ENCODE data around the gene LAGE3. TPM values are rescaled to one million over a fixed set of nuclear protein-coding genes. Genes with fewer than 3 reads are reported as not detected.

LAGE3 gene
- total RNA-seq, 2 experiments from 2014 or later = 42.3 to 42.8 TPM

DNA sequence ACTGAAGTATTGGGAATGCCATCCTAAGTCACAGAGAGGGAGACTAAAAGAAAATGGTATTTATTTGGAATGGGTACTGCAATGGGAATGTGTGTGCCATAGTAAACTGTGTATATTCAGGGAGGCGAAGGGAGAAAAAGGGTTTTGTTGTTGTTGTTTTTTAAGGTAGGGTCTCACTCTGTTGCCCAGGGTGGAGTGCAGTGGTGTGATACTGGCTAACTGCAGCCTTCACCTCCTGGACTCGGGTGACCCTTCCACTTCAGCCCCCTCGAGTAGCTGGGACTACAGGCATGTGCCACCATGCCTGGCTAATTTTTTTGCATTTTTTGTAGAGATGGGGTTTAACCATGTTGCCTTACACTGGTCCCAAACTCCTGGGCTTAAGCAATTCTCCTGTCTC, 15.6 kb upstream of the LAGE3 start:
- H3K27ac Mint-ChIP-seq = no peak overlapping the region
- intact Hi-C loops (cut with micrococcal nuclease) = no loop called here
- H3K36me3 Mint-ChIP-seq (ENCODE audit: low read depth) = no peaks in the 10 kb centered on the region
- H3K4me1 Mint-ChIP-seq (ENCODE audit: low read depth) = peaks cover 6% of the 10 kb centered on the region
- H3K9me3 Mint-ChIP-seq = no peaks in the 10 kb centered on the region
- no peak for DNase-seq
- CTCF ChIA-PET = no interaction called here
- no peaks in the 10 kb centered on the region for H3K27me3 Mint-ChIP-seq (ENCODE audit: low read depth)
- no peak overlapping the region for H3K4me3 Mint-ChIP-seq

DNA sequence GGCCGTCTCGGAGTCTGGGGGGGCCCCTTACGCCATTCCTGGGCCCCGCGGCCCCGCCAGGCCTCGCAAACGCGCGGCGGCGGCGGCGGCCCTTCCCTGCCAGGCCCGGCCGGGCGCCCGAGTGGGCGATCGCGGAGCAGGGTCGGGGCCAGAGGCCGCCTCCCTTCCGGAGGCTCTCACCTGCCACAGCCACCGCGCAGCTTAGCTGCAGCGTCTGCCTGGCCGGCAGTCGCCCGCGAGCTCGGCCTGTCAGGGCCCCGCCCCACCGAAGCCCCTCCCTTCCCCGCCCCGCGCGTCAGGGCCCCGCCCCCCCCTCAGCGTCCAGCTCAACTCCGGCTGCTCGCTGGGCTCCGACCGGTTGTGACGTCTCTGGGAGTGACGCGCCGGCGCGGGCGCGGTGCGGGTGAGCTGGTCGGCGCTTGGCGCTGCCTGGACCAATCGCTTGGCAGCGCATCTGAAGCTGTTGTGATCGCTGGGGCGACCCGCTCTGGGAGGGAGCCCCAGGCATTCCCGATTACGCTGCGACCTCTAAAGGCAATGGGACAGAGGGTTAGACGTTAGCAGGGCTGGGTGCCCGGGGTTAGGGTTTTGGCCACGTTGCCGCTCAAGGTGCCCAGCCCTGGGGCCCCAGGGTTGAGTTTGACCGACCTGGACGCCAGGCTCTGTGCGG, 11.5 kb upstream of the LAGE3 start, which contains the start of gene SLC10A3:
TSS of gene SLC10A3 (minus strand) at position 216 of the 670 bp plus-strand sequence. CDS start 1,689 bp downstream, outside the sequence.
- intact Hi-C loops (cut with micrococcal nuclease) = loop anchor here (1.0 to 2.0 kb wide), 6 partner anchors 11 to 119 kb away; partner anchors contain the start of genes ATP6AP1, FAM3A, GDI1 and LAGE3

DNA sequence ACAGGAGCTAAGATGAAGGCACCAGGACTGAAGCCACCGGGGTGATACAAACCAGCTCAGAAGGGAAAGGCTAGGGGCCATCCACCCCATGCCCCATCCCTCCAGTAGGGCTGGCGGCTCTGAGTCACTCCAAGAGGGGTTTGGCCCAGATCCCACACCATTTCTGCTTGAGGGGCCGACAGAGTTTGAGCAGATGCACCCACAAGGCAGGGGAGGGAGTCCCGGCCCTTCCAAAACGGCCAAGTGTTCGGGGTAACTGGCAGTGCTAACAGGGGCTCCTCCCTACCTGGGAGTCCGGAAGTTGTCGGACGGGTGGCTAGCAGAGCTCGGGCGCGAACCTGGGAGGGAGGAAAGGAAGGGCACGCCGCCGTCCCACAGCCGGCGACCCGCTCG, 10.9 kb upstream of the LAGE3 start:
- Mint-ChIP-seq H3K36me3 (ENCODE audit: low read depth) (peaks cover 4% of the 10 kb centered on the region), H3K27ac (peak overlapping the region; percentile 88), H3K4me3 (peak overlapping the region; percentile 83), H3K9me3 (no peaks in the 10 kb centered on the region), H3K27me3 (ENCODE audit: low read depth) (no peaks in the 10 kb centered on the region), H3K4me1 (ENCODE audit: low read depth) (peaks cover 23% of the 10 kb centered on the region)
- peak; percentile 23 for DNase-seq
- intact Hi-C loops (cut with micrococcal nuclease) = loop anchor here (1.0 to 2.0 kb wide), 6 partner anchors 11 to 119 kb away; partner anchors contain the start of genes ATP6AP1, FAM3A, GDI1 and LAGE3
- CTCF ChIA-PET = interaction anchor here (0.7 to 2.3 kb wide), 6 partner anchors 36 to 354 kb away, joined by 3 to 8 read pairs (median 3); partner anchors contain the start of genes FLNA and RPL10

More for the DNA sequence above, 11.5 kb upstream of the LAGE3 start, which contains the start of gene SLC10A3:
- Mint-ChIP-seq H3K4me3 (peak within 1 kb of the TSS; percentile 86), H3K27ac (peak within 1 kb of the TSS; percentile 88), H3K4me1 (ENCODE audit: low read depth) (peaks cover 20% of the 10 kb centered on the region), H3K9me3 (no peaks in the 10 kb centered on the region), H3K36me3 (ENCODE audit: low read depth) (peaks cover 2% of the 10 kb centered on the region), H3K27me3 (ENCODE audit: low read depth) (no peaks in the 10 kb centered on the region)
- CTCF ChIA-PET = interaction anchor here (0.7 to 2.3 kb wide), 5 partner anchors 35 to 355 kb away, joined by 3 to 8 read pairs (median 3); partner anchors contain the start of genes FLNA and RPL10
- DNase-seq = peak; percentile 92

DNA sequence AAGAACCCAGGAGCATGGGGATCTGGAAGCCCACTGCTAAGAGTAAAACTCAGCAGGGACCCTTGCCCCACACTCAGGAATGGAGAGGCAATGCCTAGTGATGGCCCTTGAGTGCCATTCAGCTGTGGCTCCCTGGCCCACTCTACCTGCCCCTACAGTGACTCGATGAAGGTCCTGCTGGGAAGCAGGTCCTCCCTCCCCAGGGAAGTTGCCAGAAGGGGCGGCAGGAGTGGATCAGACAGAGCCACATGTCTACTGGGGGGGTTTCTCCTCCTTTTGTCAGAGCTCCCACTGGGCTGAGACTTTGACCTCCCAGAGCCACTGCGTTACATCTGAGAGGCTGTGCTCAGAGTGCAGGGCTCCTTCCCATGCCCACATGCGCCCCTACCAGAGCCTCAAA, 10.1 kb upstream of the LAGE3 start:
- peaks cover 4% of the 10 kb centered on the region for H3K36me3 Mint-ChIP-seq (ENCODE audit: low read depth)
- CTCF ChIA-PET = interaction anchor here (1.5 to 2.3 kb wide), 2 partner anchors 90 to 115 kb away, joined by 6 to 8 read pairs; partner anchors contain the start of genes FLNA and RPL10
- intact Hi-C loops (cut with micrococcal nuclease) = no loop called here
- peak overlapping the region; percentile 83 for H3K4me3 Mint-ChIP-seq
- H3K27ac Mint-ChIP-seq = no peak overlapping the region
- DNase-seq = no peak
- no peaks in the 10 kb centered on the region for H3K27me3 Mint-ChIP-seq (ENCODE audit: low read depth)
- peaks cover 28% of the 10 kb centered on the region for H3K4me1 Mint-ChIP-seq (ENCODE audit: low read depth)
- H3K9me3 Mint-ChIP-seq = no peaks in the 10 kb centered on the region

- CTCF ChIA-PET = no interaction called here
- H3K4me3 Mint-ChIP-seq = no peak overlapping the region
Measured at GRCh38 chrX:154488336-154489075, 9.4 kb upstream of the LAGE3 start.

DNA sequence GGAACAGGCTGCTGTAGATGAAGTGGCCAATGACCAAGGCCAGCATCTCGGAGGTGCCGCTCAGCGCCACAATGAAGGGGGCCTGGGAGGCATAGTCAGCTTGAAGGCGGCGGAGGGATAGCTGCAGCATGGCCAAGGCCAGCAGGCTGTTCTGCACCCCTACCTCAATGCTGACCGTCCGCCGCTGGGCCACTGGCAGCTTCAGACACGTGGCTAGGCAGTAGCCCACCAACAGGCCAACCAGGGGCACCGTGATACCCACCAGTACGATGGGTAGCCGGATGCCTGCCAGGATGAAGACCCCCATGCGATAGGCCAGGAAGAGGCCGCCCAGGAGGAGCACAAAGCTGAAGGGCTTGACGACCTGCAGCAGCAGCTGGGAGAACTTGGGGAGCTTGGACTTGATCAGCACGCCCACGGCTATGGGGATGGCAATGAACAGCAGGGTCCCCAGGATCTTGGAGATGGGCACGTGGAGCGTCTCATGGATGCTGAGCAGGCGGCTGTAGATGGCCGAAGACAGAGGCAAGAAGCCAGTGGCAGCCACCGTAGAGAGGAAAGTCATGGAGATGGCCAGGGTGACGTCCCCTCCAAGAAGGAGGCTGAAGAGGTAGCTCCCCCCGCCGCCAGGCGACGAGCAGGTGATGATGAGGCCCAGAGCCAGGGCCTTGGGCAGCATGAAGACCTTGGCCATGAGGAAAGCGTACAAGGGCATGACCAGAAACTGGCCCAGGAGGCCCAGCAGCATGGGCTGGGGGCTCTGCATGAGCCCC, 8.6 kb upstream of the LAGE3 start:
- Mint-ChIP-seq H3K27ac (no peak overlapping the region), H3K27me3 (ENCODE audit: low read depth) (no peaks in the 10 kb centered on the region), H3K36me3 (ENCODE audit: low read depth) (peaks cover 7% of the 10 kb centered on the region), H3K4me1 (ENCODE audit: low read depth) (peaks cover 34% of the 10 kb centered on the region), H3K9me3 (no peaks in the 10 kb centered on the region), H3K4me3 (peak overlapping the region; percentile 67)
- intact Hi-C loops (cut with micrococcal nuclease) = no loop called here
- CTCF ChIA-PET = interaction anchor here (1.1 kb wide), 1 partner anchor 40 kb away, joined by 4 read pairs; no protein-coding TSS in a partner anchor
- no peak for DNase-seq

More at GRCh38 chrX:154488336-154489075, 9.4 kb upstream of the LAGE3 start:
- no peak for DNase-seq
- H3K27ac Mint-ChIP-seq = no peak overlapping the region
- intact Hi-C loops (cut with micrococcal nuclease) = no loop called here
- peaks cover 7% of the 10 kb centered on the region for H3K36me3 Mint-ChIP-seq (ENCODE audit: low read depth)
- no peaks in the 10 kb centered on the region for H3K9me3 Mint-ChIP-seq
- peaks cover 30% of the 10 kb centered on the region for H3K4me1 Mint-ChIP-seq (ENCODE audit: low read depth)
- no peaks in the 10 kb centered on the region for H3K27me3 Mint-ChIP-seq (ENCODE audit: low read depth)

GRCh38 chrX:154486396-154487207, 7.5 kb upstream of the LAGE3 start, which contains the start of gene UBL4A:
Gene UBL4A (minus strand): TSS chrX:154486615. CDS start chrX:154486584, 31 bp downstream.
- DNase-seq = peak; percentile 39
- peak within 1 kb of the TSS; percentile 69 for H3K4me3 Mint-ChIP-seq
- H3K27ac Mint-ChIP-seq = peak within 1 kb of the TSS; percentile 63
- CTCF ChIA-PET = interaction anchor here (1.1 kb wide), 1 partner anchor 41 kb away, joined by 4 read pairs; no protein-coding TSS in a partner anchor
- H3K27me3 Mint-ChIP-seq (ENCODE audit: low read depth) = no peaks in the 10 kb centered on the region
- peaks cover 9% of the 10 kb centered on the region for H3K36me3 Mint-ChIP-seq (ENCODE audit: low read depth)
- H3K9me3 Mint-ChIP-seq = no peaks in the 10 kb centered on the region
- intact Hi-C loops (cut with micrococcal nuclease) = no loop called here
- peaks cover 34% of the 10 kb centered on the region for H3K4me1 Mint-ChIP-seq (ENCODE audit: low read depth)

DNA sequence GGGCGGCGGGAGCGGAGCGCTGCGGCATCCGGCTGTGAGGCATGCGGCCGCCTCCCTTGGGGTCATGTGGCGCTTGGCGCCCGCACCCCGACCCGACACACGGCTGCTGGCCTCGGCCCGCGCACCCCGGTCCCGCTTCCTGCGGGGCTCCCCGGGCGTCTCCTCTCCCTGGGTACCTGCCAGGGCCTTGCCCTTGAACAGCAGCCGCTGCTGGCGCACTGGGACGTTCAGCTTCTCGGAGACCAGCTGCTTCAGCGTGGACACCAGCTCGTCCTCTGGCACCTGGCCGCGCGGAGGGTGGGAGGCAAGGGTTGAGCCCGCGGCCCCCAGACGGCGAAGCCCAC, 6.9 kb upstream of the LAGE3 start:
- CTCF ChIA-PET = no interaction called here
- H3K27ac Mint-ChIP-seq = no peak overlapping the region

DNA sequence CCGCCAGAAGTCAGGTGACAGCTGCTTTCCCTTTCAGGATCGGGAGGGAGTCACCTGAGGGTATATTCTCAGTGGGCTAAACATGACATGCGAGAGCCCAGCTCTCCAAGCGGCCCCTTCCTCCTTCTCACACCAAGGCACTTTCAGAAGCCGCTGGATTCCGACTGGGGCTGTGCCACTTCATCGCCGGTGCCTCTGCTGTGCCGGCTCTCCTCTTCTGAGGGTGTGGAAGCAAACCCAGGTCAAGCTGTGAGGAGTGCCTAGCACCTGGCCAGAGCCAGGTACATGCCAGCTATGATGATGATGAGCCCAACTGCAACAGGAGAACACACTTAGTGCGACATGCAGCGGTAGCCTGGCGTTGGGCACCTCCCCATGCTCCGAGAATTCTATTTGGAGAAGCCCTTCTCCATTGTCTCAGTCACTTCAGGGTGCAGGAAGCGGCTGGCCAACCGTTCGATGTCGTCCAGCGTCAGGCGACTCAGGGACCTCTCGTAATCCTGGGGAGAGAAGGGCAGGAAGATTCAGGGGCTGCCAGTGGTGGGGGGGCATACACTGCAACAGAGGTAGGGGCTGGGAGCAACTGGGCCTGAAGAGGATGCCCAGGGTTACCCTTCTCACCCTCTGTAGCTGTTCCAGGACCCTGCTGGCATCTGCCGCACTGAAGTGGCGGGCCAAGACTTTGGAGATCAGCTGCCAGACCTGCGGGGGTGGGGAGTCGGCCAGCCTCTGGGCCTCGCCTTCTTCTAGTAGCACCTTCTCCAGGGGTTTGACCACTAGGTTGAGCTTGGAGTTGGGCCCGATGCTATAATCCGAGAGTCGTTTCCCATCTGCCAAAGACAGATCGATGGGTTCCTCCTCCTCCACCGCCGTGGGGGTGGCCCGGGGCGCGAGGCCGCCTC, 6.3 kb upstream of the LAGE3 start:
- H3K36me3 Mint-ChIP-seq (ENCODE audit: low read depth) = peaks cover 9% of the 10 kb centered on the region
- CTCF ChIA-PET = interaction anchor here (1.5 kb wide), 1 partner anchor 42 kb away, joined by 3 read pairs; no protein-coding TSS in a partner anchor
- H3K27ac Mint-ChIP-seq = peak overlapping the region; percentile 63
- DNase-seq = no peak
- H3K9me3 Mint-ChIP-seq = no peaks in the 10 kb centered on the region
- peak overlapping the region; percentile 69 for H3K4me3 Mint-ChIP-seq
- H3K27me3 Mint-ChIP-seq (ENCODE audit: low read depth) = no peaks in the 10 kb centered on the region
- H3K4me1 Mint-ChIP-seq (ENCODE audit: low read depth) = peaks cover 28% of the 10 kb centered on the region
- intact Hi-C loops (cut with micrococcal nuclease) = no loop called here

More for the DNA sequence above, 6.9 kb upstream of the LAGE3 start:
- DNase-seq = peak; percentile 50
- Mint-ChIP-seq H3K4me1 (ENCODE audit: low read depth) (peaks cover 31% of the 10 kb centered on the region), H3K9me3 (no peaks in the 10 kb centered on the region), H3K36me3 (ENCODE audit: low read depth) (peaks cover 9% of the 10 kb centered on the region), H3K4me3 (peak overlapping the region; percentile 69), H3K27me3 (ENCODE audit: low read depth) (no peaks in the 10 kb centered on the region)
- intact Hi-C loops (cut with micrococcal nuclease) = no loop called here

DNA sequence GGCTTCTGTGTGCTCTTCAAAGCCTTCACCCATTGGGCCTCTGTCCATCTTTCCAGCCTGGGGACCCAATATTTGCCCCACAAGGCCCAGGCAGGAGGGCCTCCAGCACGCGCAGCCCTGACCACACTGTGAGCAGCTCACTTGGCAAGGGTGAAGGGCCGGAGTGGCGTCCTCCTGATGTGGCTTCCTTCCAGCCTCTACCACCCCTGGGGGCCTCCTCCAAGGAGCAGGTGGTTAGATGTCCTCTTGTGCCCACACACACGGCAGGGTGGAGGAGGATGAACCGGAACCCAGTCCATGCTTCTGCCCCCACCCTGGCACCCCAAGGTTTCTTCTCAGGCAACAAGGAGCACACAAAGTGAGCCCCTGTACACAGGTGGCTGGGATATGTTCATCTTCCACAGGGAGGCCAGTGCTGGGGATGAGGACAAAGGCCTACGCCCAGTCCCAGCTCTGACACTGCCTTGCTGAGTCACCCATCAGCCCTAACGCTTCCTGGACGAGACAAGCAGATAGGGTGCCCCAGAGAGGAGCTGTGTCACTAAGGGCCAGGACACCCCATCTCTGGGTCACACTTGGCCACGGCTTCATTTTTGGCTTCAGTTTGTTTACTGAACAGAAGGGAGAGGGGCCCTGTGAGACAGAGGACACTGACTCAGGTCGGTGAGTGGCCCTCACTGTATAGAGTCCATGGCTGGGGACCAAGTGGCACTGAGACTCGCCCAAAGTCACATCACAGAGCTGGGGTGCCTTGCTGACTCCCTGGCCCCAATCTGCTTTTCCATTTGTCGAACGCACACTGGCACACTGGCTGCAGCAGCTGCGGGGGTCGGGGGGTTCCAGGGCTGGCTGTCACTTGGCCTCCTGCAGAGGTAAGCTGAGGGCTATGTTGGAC, 5.4 kb upstream of the LAGE3 start:
- Mint-ChIP-seq H3K9me3 (no peaks in the 10 kb centered on the region), H3K36me3 (ENCODE audit: low read depth) (peaks cover 9% of the 10 kb centered on the region), H3K4me1 (ENCODE audit: low read depth) (peaks cover 26% of the 10 kb centered on the region), H3K27me3 (ENCODE audit: low read depth) (no peaks in the 10 kb centered on the region), H3K27ac (peak overlapping the region; percentile 18), H3K4me3 (peak overlapping the region; percentile 27)
- intact Hi-C loops (cut with micrococcal nuclease) = no loop called here
- peak; percentile 18 for DNase-seq
- CTCF ChIA-PET = interaction anchor here (1.5 kb wide), 1 partner anchor 43 kb away, joined by 3 read pairs; no protein-coding TSS in a partner anchor
